Measurements from ENCODE around the gene UBE2L5. TPM values are rescaled to one million over a fixed set of nuclear protein-coding genes. Genes with fewer than 3 reads are reported as not detected.

Gene UBE2L5
- total and polyA plus RNA-seq, 7 experiments from 2014 or later = 0.14 TPM; not detected in 6

GRCh38 chr13:30378191-30378590 lies 44.1 kb upstream of the UBE2L5 start:
- Mint-ChIP-seq H3K4me3 (peak overlapping the region in 4 of 10 donors; percentile 6 to 86 (median 42)), H3K27me3 (no peaks in the 10 kb centered on the region), H3K9me3 (peaks cover 0 to 5% (median 0%) of the 10 kb centered on the region in 11 donors), H3K27ac (peak overlapping the region in 8 of 9 donors; percentile 44 to 94 (median 84)), H3K4me1 (peaks cover 63 to 93% (median 84%) of the 10 kb centered on the region in 7 donors), H3K36me3 (peaks cover 0 to 22% (median 0%) of the 10 kb centered on the region in 5 donors)
- Histone ChIP-seq H3K4me3 (ENCODE audit: low read length) (no peak overlapping the region), H3K36me3 (ENCODE audit: control insufficient read depth in 2 of 3, insufficient read depth in 3 of 3, low read length in 3 of 3) (no peaks in the 10 kb centered on the region), H3K4me1 (ENCODE audit: control insufficient read depth in 2 of 2, insufficient read depth in 2 of 2, low read length in 2 of 2) (peaks cover 53 to 69% of the 10 kb centered on the region in 2 donors), H3K9me3 (ENCODE audit: control insufficient read depth in 2 of 3, low read length in 3 of 3) (no peaks in the 10 kb centered on the region), H3K27ac (ENCODE audit: low read depth, low read length) (peak overlapping the region; percentile 43), H3K27me3 (ENCODE audit: control insufficient read depth in 2 of 2, insufficient read depth in 2 of 2, low read length in 2 of 2) (no peaks in the 10 kb centered on the region)
- ATAC-seq (no peak), DNase-seq (no peak)
- POLR2A ChIA-PET = interaction anchor here (0.7 to 9.3 kb wide), 6 partner anchors 14 to 229 kb away, joined by 3 to 111 read pairs (median 3); no protein-coding TSS in a partner anchor
- intact Hi-C loops (cut with micrococcal nuclease) = loop anchor here (5.0 to 10.0 kb wide), 3 partner anchors 531 to 787 kb away; partner anchors contain the start of genes HSPH1 (in 1 of the 2) and SLC7A1 (in 1 of the 2)
- CTCF ChIA-PET = interaction anchor here (0.6 to 1.9 kb wide), 4 partner anchors 11 to 86 kb away, joined by 3 to 9 read pairs (median 4); no protein-coding TSS in a partner anchor

- Histone ChIP-seq H3K36me3 (ENCODE audit: control insufficient read depth in 2 of 3, insufficient read depth in 3 of 3, low read length in 3 of 3) (no peaks in the 10 kb centered on the region), H3K27me3 (ENCODE audit: control insufficient read depth in 2 of 2, insufficient read depth in 2 of 2, low read length in 2 of 2) (no peaks in the 10 kb centered on the region), H3K9me3 (ENCODE audit: control insufficient read depth in 2 of 3, low read length in 3 of 3) (no peaks in the 10 kb centered on the region), H3K4me1 (ENCODE audit: control insufficient read depth in 2 of 2, insufficient read depth in 2 of 2, low read length in 2 of 2) (peaks cover 30 to 45% of the 10 kb centered on the region in 2 donors), H3K27ac (ENCODE audit: low read depth, low read length) (no peak overlapping the region), H3K4me3 (ENCODE audit: low read length) (no peak overlapping the region)
- CTCF ChIA-PET = interaction anchor here (0.8 to 1.4 kb wide), 3 partner anchors 9 to 11 kb away, joined by 3 read pairs; no protein-coding TSS in a partner anchor
- Mint-ChIP-seq H3K9me3 (peaks cover 0 to 5% (median 0%) of the 10 kb centered on the region in 11 donors), H3K4me3 (no peak overlapping the region), H3K27me3 (no peaks in the 10 kb centered on the region), H3K4me1 (peaks cover 43 to 85% (median 62%) of the 10 kb centered on the region in 7 donors), H3K36me3 (peaks cover 0 to 5% (median 0%) of the 10 kb centered on the region in 5 donors), H3K27ac (peak overlapping the region in 2 of 9 donors; percentile 7 to 77)
- ATAC-seq = no peak
- intact Hi-C loops (cut with micrococcal nuclease) = no loop called here
- no peak for DNase-seq
- POLR2A ChIA-PET = interaction anchor here (1.1 to 9.3 kb wide), 2 partner anchors 11 to 235 kb away, joined by 3 to 111 read pairs; no protein-coding TSS in a partner anchor
Observed at GRCh38 chr13:30381049-30381448, 41.2 kb upstream of the UBE2L5 start.

- peaks cover 0 to 5% (median 0%) of the 10 kb centered on the region in 11 donors for H3K9me3 Mint-ChIP-seq
- peak overlapping the region; percentile 19 to 91 (median 64) for H3K27ac Mint-ChIP-seq
- peaks cover 0 to 5% (median 0%) of the 10 kb centered on the region in 5 donors for H3K36me3 Mint-ChIP-seq
- H3K4me3 Mint-ChIP-seq = peak overlapping the region; percentile 33 to 74 (median 62)
- POLR2A ChIA-PET = interaction anchor here (0.6 to 9.3 kb wide), 9 partner anchors 9 to 239 kb away, joined by 3 to 111 read pairs (median 3); no protein-coding TSS in a partner anchor
- ATAC-seq = peak; percentile 32
- Histone ChIP-seq H3K27ac (ENCODE audit: low read depth, low read length) (no peak overlapping the region), H3K27me3 (ENCODE audit: control insufficient read depth in 2 of 2, insufficient read depth in 2 of 2, low read length in 2 of 2) (no peaks in the 10 kb centered on the region), H3K36me3 (ENCODE audit: control insufficient read depth in 2 of 3, insufficient read depth in 3 of 3, low read length in 3 of 3) (no peaks in the 10 kb centered on the region), H3K9me3 (ENCODE audit: control insufficient read depth in 2 of 3, low read length in 3 of 3) (no peaks in the 10 kb centered on the region), H3K4me3 (ENCODE audit: low read length) (no peak overlapping the region), H3K4me1 (ENCODE audit: control insufficient read depth in 2 of 2, insufficient read depth in 2 of 2, low read length in 2 of 2) (peaks cover 14 to 30% of the 10 kb centered on the region in 2 donors)
- CTCF ChIA-PET = interaction anchor here (1.0 to 1.3 kb wide), 3 partner anchors 11 to 80 kb away, joined by 3 to 4 read pairs (median 3); no protein-coding TSS in a partner anchor
- peaks cover 30 to 70% (median 47%) of the 10 kb centered on the region in 7 donors for H3K4me1 Mint-ChIP-seq
- no peaks in the 10 kb centered on the region for H3K27me3 Mint-ChIP-seq
- peak in 4 of 9 donors; percentile 29 to 38 (median 36) for DNase-seq
- intact Hi-C loops (cut with micrococcal nuclease) = loop anchor here in 1 of 2 donors (1.0 kb wide), 1 partner anchor 9 kb away; no protein-coding TSS in a partner anchor
Observed at GRCh38 chr13:30382836-30383525, 39.3 kb upstream of the UBE2L5 start.

GRCh38 chr13:30388406-30389283 lies 33.6 kb upstream of the UBE2L5 start:
- Histone ChIP-seq H3K4me3 (ENCODE audit: low read length) (peak overlapping the region; percentile 41), H3K4me1 (ENCODE audit: control insufficient read depth in 2 of 2, insufficient read depth in 2 of 2, low read length in 2 of 2) (peaks cover 6 to 40% of the 10 kb centered on the region in 2 donors), H3K27me3 (ENCODE audit: control insufficient read depth in 2 of 2, insufficient read depth in 2 of 2, low read length in 2 of 2) (no peaks in the 10 kb centered on the region), H3K9me3 (ENCODE audit: control insufficient read depth in 2 of 3, low read length in 3 of 3) (no peaks in the 10 kb centered on the region), H3K36me3 (ENCODE audit: control insufficient read depth in 2 of 3, insufficient read depth in 3 of 3, low read length in 3 of 3) (no peaks in the 10 kb centered on the region), H3K27ac (ENCODE audit: low read depth, low read length) (peak overlapping the region; percentile 51)
- H3K27ac Mint-ChIP-seq = peak overlapping the region; percentile 68 to 95 (median 90)
- H3K27me3 Mint-ChIP-seq = no peaks in the 10 kb centered on the region
- ATAC-seq = peak; percentile 13
- POLR2A ChIA-PET = interaction anchor here (0.6 to 10.4 kb wide), 13 partner anchors 6 to 609 kb away, joined by 3 to 281 read pairs (median 4); partner anchors contain the start of genes KATNAL1 and USPL1
- no peak for DNase-seq
- CTCF ChIA-PET = interaction anchor here (0.7 to 2.5 kb wide), 8 partner anchors 10 to 256 kb away, joined by 3 to 19 read pairs (median 5); no protein-coding TSS in a partner anchor
- peak overlapping the region; percentile 67 to 93 (median 78) for H3K4me3 Mint-ChIP-seq
- H3K4me1 Mint-ChIP-seq = peaks cover 26 to 68% (median 57%) of the 10 kb centered on the region in 7 donors
- H3K36me3 Mint-ChIP-seq = peaks cover 0 to under 1% (median 0%) of the 10 kb centered on the region in 5 donors
- intact Hi-C loops (cut with micrococcal nuclease) = loop anchor here (1.0 to 2.0 kb wide), 5 partner anchors 11 to 73 kb away; no protein-coding TSS in a partner anchor
- peaks cover 0 to under 1% (median 0%) of the 10 kb centered on the region in 11 donors for H3K9me3 Mint-ChIP-seq

GRCh38 chr13:30391956-30392680 lies 30.2 kb upstream of the UBE2L5 start:
- H3K4me1 Mint-ChIP-seq = peaks cover 30 to 83% (median 70%) of the 10 kb centered on the region in 7 donors
- ChIA-PET CTCF (interaction anchor here (0.6 to 5.8 kb wide), 5 partner anchors 12 to 262 kb away, joined by 3 to 56 read pairs (median 4); no protein-coding TSS in a partner anchor), POLR2A (interaction anchor here (1.2 to 10.4 kb wide), 6 partner anchors 10 to 224 kb away, joined by 3 to 281 read pairs (median 5); no protein-coding TSS in a partner anchor)
- H3K4me3 ChIP-seq (ENCODE audit: low read length) = no peak overlapping the region
- no peak for ATAC-seq
- no peaks in the 10 kb centered on the region for H3K9me3 ChIP-seq (ENCODE audit: control insufficient read depth in 2 of 3, low read length in 3 of 3)
- peaks cover 0 to 2% (median 0%) of the 10 kb centered on the region in 5 donors for H3K36me3 Mint-ChIP-seq
- peak overlapping the region; percentile 59 to 95 (median 80) for H3K27ac Mint-ChIP-seq
- H3K27me3 Mint-ChIP-seq = no peaks in the 10 kb centered on the region
- no peaks in the 10 kb centered on the region for H3K36me3 ChIP-seq (ENCODE audit: control insufficient read depth in 2 of 3, insufficient read depth in 3 of 3, low read length in 3 of 3)
- peaks cover 23 to 54% of the 10 kb centered on the region in 2 donors for H3K4me1 ChIP-seq (ENCODE audit: control insufficient read depth in 2 of 2, insufficient read depth in 2 of 2, low read length in 2 of 2)
- peaks cover 0 to 1% (median 0%) of the 10 kb centered on the region in 11 donors for H3K9me3 Mint-ChIP-seq
- H3K27me3 ChIP-seq (ENCODE audit: control insufficient read depth in 2 of 2, insufficient read depth in 2 of 2, low read length in 2 of 2) = no peaks in the 10 kb centered on the region
- no peak overlapping the region for H3K27ac ChIP-seq (ENCODE audit: low read depth, low read length)
- peak overlapping the region in 3 of 10 donors; percentile 7 to 27 (median 22) for H3K4me3 Mint-ChIP-seq
- DNase-seq = no peak
- intact Hi-C loops (cut with micrococcal nuclease) = loop anchor here in 1 of 2 donors (10.0 kb wide), 1 partner anchor 773 kb away; the partner anchor contains the start of gene HSPH1

Measured in naive thymus-derived CD4-positive, alpha-beta T cell (primary cell).